Cardiac fibroblast (primary cell): ENCODE results near the gene NPAS3.

Experiments
- DNase-seq, 2 donors: peaks; one replicate each; pipeline versions ENCODE4 v3.0.0 to v3.0.0-alpha.2; 2010; ENCODE audit warnings: low read depth in 2 of 2
- H3K4me3 ChIP-seq, 2 donors: replicated peaks in 1 of 2; 1 replicate in 1 of 2; 2 replicates in 1 of 2; pipeline ENCODE4 v1.5.1; 2011; ENCODE audit warnings: low read depth in 2 of 2, low read length in 2 of 2, mild to moderate bottlenecking in 2 of 2, moderate library complexity in 1 of 2
- CTCF ChIP-seq: IDR thresholded peaks from one replicate; pipeline ENCODE4 v1.5.1; 2011; ENCODE audit warnings: low read depth, mild to moderate bottlenecking, low read length, inconsistent platforms

Gene NPAS3

DNA sequence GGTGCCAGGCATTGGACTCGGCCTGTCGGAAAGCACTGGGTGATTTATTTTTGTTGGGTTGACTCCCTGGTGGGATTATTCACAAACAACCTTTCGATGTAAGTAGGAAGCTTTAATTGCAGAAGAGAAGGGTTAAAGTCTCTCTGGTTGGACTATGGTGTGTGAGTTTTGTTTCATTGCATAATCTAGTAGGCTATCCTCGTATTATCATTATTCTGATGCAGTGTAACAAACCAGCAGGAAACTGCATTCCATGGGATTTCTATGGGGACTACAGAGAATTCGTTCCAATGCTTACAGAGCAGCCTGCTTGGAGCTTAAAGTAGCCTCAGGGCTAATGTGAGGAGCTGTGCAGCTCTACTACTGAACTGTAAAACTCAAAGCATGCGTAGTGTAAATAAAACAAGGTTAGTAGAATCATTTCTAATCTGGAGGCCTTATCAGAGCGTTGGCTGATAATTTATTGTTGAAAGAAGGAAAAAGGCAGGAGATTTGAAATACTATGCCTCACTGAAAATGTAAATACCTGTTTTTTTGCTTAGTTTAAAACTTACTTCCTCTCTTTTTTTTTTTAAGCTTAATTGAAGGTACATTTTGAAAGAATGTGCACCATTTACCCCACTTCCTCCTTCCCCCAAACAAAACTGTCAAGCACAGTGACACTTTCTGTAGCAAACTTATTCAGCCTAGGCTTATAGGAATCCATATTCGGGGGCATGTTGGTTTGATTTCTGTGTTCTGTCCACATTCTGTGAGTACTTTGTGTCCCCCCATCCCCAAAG lies 226.7 kb downstream of the NPAS3 start:
- DNase-seq: peak in 1 of 2 donors; percentile 14
- TF ChIP-seq CTCF: no peak
- H3K4me3 ChIP-seq: no peak overlapping the region

GRCh38 chr14:33165926-33166289 lies 227.2 kb downstream of the NPAS3 start:
- no peak for TF ChIP-seq CTCF
- DNase-seq: no peak
- H3K4me3 ChIP-seq: no peak overlapping the region

DNA sequence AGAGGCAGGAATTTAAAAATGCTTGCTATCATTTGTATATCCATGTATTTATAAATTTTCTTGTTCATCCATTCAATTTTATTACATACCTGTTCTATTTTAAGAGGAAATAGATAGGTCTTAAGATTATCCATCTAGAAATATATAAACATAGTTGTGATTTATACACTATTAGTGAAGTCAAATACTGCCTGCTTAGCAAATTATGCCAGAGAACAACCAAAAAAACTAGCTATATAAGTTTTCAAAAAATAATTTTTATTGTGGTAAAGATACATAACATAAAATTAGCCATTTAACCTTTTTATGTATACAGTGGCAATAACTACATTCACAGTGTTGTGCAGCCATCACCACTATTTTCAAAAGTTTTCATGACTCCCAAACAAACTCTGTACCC lies 237.3 kb downstream of the NPAS3 start:
- H3K4me3 ChIP-seq: no peak overlapping the region

GRCh38 chr14:33184587-33184986 lies 245.9 kb downstream of the NPAS3 start:
- peak; percentile 31 to 38 for DNase-seq
- TF ChIP-seq CTCF: no peak
- no peak overlapping the region for H3K4me3 ChIP-seq

More for the DNA sequence above, 237.3 kb downstream of the NPAS3 start:
- no peak for TF ChIP-seq CTCF
- DNase-seq: no peak

- no peak for TF ChIP-seq CTCF
- H3K4me3 ChIP-seq: no peak overlapping the region
- DNase-seq: peak in 1 of 2 donors; percentile 6
These were observed 248.0 kb downstream of the NPAS3 start for GRCh38 chr14:33186656-33187055.

GRCh38 chr14:33188880-33189279 lies 250.2 kb downstream of the NPAS3 start:
- TF ChIP-seq CTCF: no peak
- no peak overlapping the region for H3K4me3 ChIP-seq
- DNase-seq: no peak

GRCh38 chr14:33191855-33192254 lies 253.2 kb downstream of the NPAS3 start:
- DNase-seq: no peak
- H3K4me3 ChIP-seq: no peak overlapping the region
- no peak for TF ChIP-seq CTCF
